GM18511 (cell line): Measurements from ENCODE around the gene EVL.
"Not testable (repeated sequence)": the region's sequence is repeated elsewhere in the genome, so short reads cannot be mapped to it uniquely, and the experiment has no call there.

Experiments used
- ATAC-seq: cut with Tn5 transposase; IDR thresholded peaks from one replicate; pipeline ENCODE4 v1.9.1; 2021; ENCODE audit warnings: mild to moderate bottlenecking, moderate library complexity; ENCODE audit not compliant: unreplicated experiment

Gene EVL

GRCh38 chr14:100144645-100144995 lies 79.4 kb downstream of the EVL start:
- ATAC-seq, result no peak

GRCh38 chr14:100144996-100145646 lies 79.9 kb downstream of the EVL start:
- ATAC-seq, result no peak

- no peak for ATAC-seq
Measured at GRCh38 chr14:100145682-100146464, 80.7 kb downstream of the EVL start.

GRCh38 chr14:100146531-100147091 lies 81.4 kb downstream of the EVL start:
- ATAC-seq, result peak; percentile 9

GRCh38 chr14:100147181-100147631 lies 82.0 kb downstream of the EVL start:
- ATAC-seq, result peak; percentile 48

- ATAC-seq, result no peak
Measured at GRCh38 chr14:100147691-100148464, 82.7 kb downstream of the EVL start.

- ATAC-seq, result no peak
Measured at GRCh38 chr14:100148837-100149731, 83.9 kb downstream of the EVL start.

- no peak for ATAC-seq
Measured at GRCh38 chr14:100149851-100150611, 84.8 kb downstream of the EVL start.

- ATAC-seq, result no peak
Measured at GRCh38 chr14:100150932-100151587, 85.8 kb downstream of the EVL start.

- no peak for ATAC-seq
Measured at GRCh38 chr14:100152091-100152490, 86.9 kb downstream of the EVL start.

- ATAC-seq, result no peak
Measured at GRCh38 chr14:100153560-100153959, 88.3 kb downstream of the EVL start.

GRCh38 chr14:100155049-100155621 lies 89.9 kb downstream of the EVL start:
- ATAC-seq, result no peak

GRCh38 chr14:100155756-100156616 lies 90.8 kb downstream of the EVL start:
- ATAC-seq, result no peak

- no peak for ATAC-seq
Measured at GRCh38 chr14:100156776-100157175, 91.6 kb downstream of the EVL start.

- not testable (repeated sequence) for ATAC-seq
Measured at GRCh38 chr14:100157548-100158232, 92.5 kb downstream of the EVL start.

- ATAC-seq, result no peak
Measured at GRCh38 chr14:100158566-100159093, 93.4 kb downstream of the EVL start.
